Body of pancreas (tissue), 4 donors: ENCODE data around the gene ERBB4. TPM values are rescaled to one million over a fixed set of nuclear protein-coding genes. Genes with fewer than 3 reads are reported as not detected.

Experiments used
- ATAC-seq: fragments of 150-250 bp; one replicate; pipeline ENCODE4 v1.9.1; 2016
- DNase-seq, 4 donors: peaks; one replicate each; pipeline ENCODE4 v3.0.0-alpha.2; 2019
- H3K27ac ChIP-seq, 4 donors: fragments of 200-600 bp; sonication (generic); 1 replicate in 3 of 4; 2 replicates in 1 of 4; pipeline versions ENCODE4 v1.5.1 to v1.6.1; 2016 to 2019; ENCODE audit warnings: mild to moderate bottlenecking in 1 of 4, mixed read lengths in 1 of 4, moderate library complexity in 1 of 4
- H3K27me3 ChIP-seq, 2 donors: fragments of 200-600 bp; sonication (generic); one replicate each; pipeline ENCODE4 v1.6.0; 2016; ENCODE audit warnings: mild to moderate bottlenecking in 1 of 2
- H3K36me3 ChIP-seq, 2 donors: fragments of 200-600 bp; sonication (generic); replicated peaks in 1 of 2; 2 replicates each; pipeline ENCODE4 v1.5.1; 2016; ENCODE audit warnings: low read depth in 2 of 2; ENCODE audit not compliant: insufficient read depth in 1 of 2
- H3K4me1 ChIP-seq: fragments of 200-600 bp; sonication (generic); one replicate; pipeline ENCODE4 v1.6.0; 2016
- H3K4me3 ChIP-seq, 2 donors: fragments of 200-600 bp; sonication (generic); 1 replicate in 1 of 2; 2 replicates in 1 of 2; pipeline ENCODE4 v1.5.1; 2016 to 2019
- H3K9me3 ChIP-seq, 3 donors: fragments of 200-600 bp; sonication (generic); 1 replicate in 2 of 3; 2 replicates in 1 of 3; pipeline ENCODE4 v1.5.1; 2016
- POLR2A ChIP-seq, 3 donors: fragments of 450-650 bp; IDR thresholded peaks; one replicate each; pipeline ENCODE4 v1.6.1; 2016; ENCODE audit warnings: antibody characterized with exemption in 3 of 3, mild to moderate bottlenecking in 2 of 3
- WGBS, 2 donors: methylation state at CpG; one replicate each; pipeline ENCODE4 v1.1.5; 2017; 5-methylcytosine and 5-hydroxymethylcytosine counted together
- intact Hi-C: fragments of 100-400 bp; cut with DNase I; formaldehyde crosslinking; loops from one replicate; pipeline ENCODE4 v1.15.1; 2023
- total RNA-seq, 2 donors: library from RNA; depleted of rRNA; stranded (reverse); fragments of >200 nt; gene quantifications; one replicate each; pipeline ENCODE4 v1.1.0, GENCODE V29; 2016
- TF ChIP-seq, protein P1 (sequence below), 7 experiments: fragments of 450-650 bp in 4 of 7; fragments of 200-600 bp in 3 of 7; sonication (generic) in 3 of 7; IDR thresholded peaks; one replicate each; pipeline ENCODE4 v1.5.1; 2016 to 2019; ENCODE audit warnings: antibody characterized with exemption in 7 of 7

The ERBB4 gene
- total RNA-seq, 2 donors from 2014 or later: 1.6 to 4.4 TPM

- DNase-seq (no peak), ATAC-seq (no peak)
- intact Hi-C loops: no loop called here
- no peaks in the 10 kb centered on the region for H3K27me3 ChIP-seq
- no peaks in the 10 kb centered on the region for H3K9me3 ChIP-seq
- no peaks in the 10 kb centered on the region for H3K4me1 ChIP-seq
- no peak overlapping the region for H3K27ac ChIP-seq
- 66 to 73% methylated on average over 3 of the region's 3 CpGs for WGBS, 2 donors
- no peaks in the 10 kb centered on the region for H3K36me3 ChIP-seq
- no peak overlapping the region for H3K4me3 ChIP-seq
- TF ChIP-seq, protein P1, sequence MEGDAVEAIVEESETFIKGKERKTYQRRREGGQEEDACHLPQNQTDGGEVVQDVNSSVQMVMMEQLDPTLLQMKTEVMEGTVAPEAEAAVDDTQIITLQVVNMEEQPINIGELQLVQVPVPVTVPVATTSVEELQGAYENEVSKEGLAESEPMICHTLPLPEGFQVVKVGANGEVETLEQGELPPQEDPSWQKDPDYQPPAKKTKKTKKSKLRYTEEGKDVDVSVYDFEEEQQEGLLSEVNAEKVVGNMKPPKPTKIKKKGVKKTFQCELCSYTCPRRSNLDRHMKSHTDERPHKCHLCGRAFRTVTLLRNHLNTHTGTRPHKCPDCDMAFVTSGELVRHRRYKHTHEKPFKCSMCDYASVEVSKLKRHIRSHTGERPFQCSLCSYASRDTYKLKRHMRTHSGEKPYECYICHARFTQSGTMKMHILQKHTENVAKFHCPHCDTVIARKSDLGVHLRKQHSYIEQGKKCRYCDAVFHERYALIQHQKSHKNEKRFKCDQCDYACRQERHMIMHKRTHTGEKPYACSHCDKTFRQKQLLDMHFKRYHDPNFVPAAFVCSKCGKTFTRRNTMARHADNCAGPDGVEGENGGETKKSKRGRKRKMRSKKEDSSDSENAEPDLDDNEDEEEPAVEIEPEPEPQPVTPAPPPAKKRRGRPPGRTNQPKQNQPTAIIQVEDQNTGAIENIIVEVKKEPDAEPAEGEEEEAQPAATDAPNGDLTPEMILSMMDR (IDR thresholded peaks at IDR 0.05): no peak
- TF ChIP-seq POLR2A (IDR thresholded peaks at IDR 0.05): no peak
Observed at GRCh38 chr2:211673133-211673905, 865.3 kb downstream of the ERBB4 start.

GRCh38 chr2:211671977-211672376 lies 866.6 kb downstream of the ERBB4 start:
- H3K4me1 ChIP-seq: no peaks in the 10 kb centered on the region
- DNase-seq: no peak
- H3K36me3 ChIP-seq: no peaks in the 10 kb centered on the region
- 57 to 72% methylated on average over 1 of the region's 1 CpG for WGBS, 2 donors
- TF ChIP-seq POLR2A (IDR thresholded peaks at IDR 0.05): no peak
- TF ChIP-seq, protein P1 (IDR thresholded peaks at IDR 0.05): no peak
- H3K4me3 ChIP-seq: no peak overlapping the region
- no peak for ATAC-seq
- intact Hi-C loops: no loop called here
- H3K27ac ChIP-seq: no peak overlapping the region
- no peaks in the 10 kb centered on the region for H3K27me3 ChIP-seq
- no peaks in the 10 kb centered on the region for H3K9me3 ChIP-seq

- H3K9me3 ChIP-seq: no peaks in the 10 kb centered on the region
- intact Hi-C loops: no loop called here
- H3K27ac ChIP-seq: no peak overlapping the region
- TF ChIP-seq POLR2A (IDR thresholded peaks at IDR 0.05): no peak
- TF ChIP-seq, protein P1 (IDR thresholded peaks at IDR 0.05): no peak
- no peaks in the 10 kb centered on the region for H3K36me3 ChIP-seq
- 42 to 50% methylated on average over 2 of the region's 2 CpGs for WGBS, 2 donors
- ATAC-seq (no peak), DNase-seq (no peak)
- H3K4me1 ChIP-seq: no peaks in the 10 kb centered on the region
- H3K27me3 ChIP-seq: no peaks in the 10 kb centered on the region
- H3K4me3 ChIP-seq: no peak overlapping the region
Observed at GRCh38 chr2:211665299-211665698, 873.3 kb downstream of the ERBB4 start.

- intact Hi-C loops: no loop called here
- no peaks in the 10 kb centered on the region for H3K36me3 ChIP-seq
- H3K27me3 ChIP-seq: no peaks in the 10 kb centered on the region
- no peak overlapping the region for H3K4me3 ChIP-seq
- 65 to 67% methylated on average over 2 of the region's 2 CpGs for WGBS, 2 donors
- no peaks in the 10 kb centered on the region for H3K4me1 ChIP-seq
- H3K27ac ChIP-seq: no peak overlapping the region
- TF ChIP-seq, protein P1 (IDR thresholded peaks at IDR 0.05): no peak
- no peak for TF ChIP-seq POLR2A (IDR thresholded peaks at IDR 0.05)
- ATAC-seq (no peak), DNase-seq (no peak)
- no peaks in the 10 kb centered on the region for H3K9me3 ChIP-seq
Observed at GRCh38 chr2:211664321-211664720, 874.3 kb downstream of the ERBB4 start.
